Renal pelvis (tissue), 4 donors: ENCODE data around the gene PRKCD. TPM values are rescaled to one million over a fixed set of nuclear protein-coding genes. Genes with fewer than 3 reads are reported as not detected.

Experiments
- DNase-seq: peaks from one replicate; pipeline ENCODE4 v3.0.0-alpha.2; 2013
- polyA plus RNA-seq, 3 donors: library from polyadenylated mRNA; unstranded; fragments of 120-200 nt; gene quantifications; one replicate each; pipeline ENCODE4 v1.2.1, GENCODE V29; 2013; ENCODE audit not compliant: insufficient read length in 3 of 3

Gene PRKCD
- polyA plus RNA-seq, 3 donors, result 21.2 to 22.8 (median 22.2) TPM

DNA sequence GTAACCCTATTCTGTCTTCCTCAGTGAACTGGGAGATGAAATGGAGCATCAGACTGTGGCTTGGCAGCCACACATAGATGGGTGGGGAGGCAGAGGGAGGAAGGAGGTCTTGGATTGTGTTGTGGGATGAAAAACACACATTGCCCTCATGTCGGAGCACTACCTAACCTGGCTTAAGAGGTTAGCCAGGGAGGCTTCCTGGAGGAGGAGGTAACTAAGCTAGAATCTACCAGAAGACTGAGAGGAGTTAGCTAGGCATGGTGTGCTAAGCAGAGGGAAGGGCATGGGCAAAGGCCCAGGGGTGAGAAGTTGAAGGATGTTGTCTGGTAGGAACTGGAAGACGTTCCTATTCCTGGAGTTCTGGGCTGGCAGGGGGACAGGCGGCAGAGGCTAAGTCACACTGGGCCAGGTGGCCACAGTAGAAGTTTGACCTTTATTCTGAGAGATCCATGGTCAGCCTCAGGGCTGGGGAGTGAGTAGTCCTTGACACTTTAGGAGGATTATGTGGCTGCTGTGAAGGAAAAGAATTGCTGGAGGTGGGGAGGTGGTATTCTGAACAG lies 7.7 kb upstream of the PRKCD start:
- DNase-seq, result no peak

- no peak for DNase-seq
Observed at GRCh38 chr3:53153980-53154379, 7.0 kb upstream of the PRKCD start.

DNA sequence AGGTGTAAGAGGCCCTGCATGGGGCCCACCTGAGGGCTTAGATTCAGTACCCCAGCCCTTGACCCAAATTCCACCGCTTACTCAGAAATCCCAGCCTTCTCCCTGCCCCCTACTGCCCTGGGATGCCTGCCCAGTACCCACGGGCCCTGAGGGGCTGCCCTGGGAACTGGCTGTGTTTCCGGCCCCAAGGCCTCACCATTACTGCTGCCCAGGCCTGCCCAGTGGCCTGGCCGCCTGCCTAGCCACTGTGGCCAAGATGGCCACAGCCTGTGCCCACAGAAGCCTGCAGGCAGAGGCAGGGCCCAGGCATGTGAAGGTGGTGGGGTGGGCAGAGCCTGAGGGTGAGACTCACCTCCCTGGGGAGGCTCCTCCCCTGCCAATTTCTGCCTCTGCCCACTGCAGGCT lies 6.1 kb upstream of the PRKCD start:
- no peak for DNase-seq

DNA sequence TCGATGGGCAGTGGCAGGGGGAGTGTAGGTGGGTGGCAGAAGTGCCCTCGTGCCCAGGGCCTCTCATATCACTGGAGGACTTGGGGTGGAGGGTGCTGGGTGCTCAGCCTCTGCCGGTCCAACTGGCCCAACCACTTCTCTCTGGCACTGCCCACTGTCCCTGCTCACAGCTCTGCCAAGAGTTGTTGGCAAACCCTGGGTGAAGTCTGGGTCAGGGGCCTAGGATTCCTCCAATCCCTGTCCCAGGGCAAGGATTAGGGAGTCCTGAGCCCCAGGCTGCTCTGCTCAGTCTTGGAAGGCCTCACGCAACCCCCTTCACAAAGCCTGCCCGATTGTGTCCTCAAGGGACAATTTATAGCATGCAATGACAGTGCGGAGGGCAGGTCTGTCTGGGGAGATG lies 5.2 kb upstream of the PRKCD start:
- no peak for DNase-seq

DNA sequence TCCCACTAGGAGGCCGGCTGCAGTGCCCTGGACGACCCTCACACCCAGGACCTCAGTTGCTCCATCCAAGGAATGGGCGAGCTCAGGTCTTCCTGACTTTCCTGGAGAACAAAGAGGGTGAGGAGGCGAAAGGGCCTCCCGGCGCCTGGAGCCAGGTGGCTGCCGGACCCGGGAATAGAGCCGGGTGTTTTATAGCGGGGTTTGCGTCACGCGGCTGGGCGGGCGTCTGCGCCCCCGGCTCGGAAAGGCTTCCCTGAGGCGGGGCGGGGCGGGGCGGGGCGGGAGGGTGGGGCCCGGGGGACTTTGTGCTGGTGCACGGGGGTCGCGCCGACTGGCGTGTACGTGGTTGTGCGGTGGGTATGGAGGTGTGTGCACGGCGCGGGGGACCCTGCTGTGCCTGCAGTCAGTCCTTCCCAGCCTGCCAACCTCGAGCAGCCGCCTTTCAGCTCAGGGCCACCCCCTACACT lies 4.6 kb upstream of the PRKCD start:
- no peak for DNase-seq

DNA sequence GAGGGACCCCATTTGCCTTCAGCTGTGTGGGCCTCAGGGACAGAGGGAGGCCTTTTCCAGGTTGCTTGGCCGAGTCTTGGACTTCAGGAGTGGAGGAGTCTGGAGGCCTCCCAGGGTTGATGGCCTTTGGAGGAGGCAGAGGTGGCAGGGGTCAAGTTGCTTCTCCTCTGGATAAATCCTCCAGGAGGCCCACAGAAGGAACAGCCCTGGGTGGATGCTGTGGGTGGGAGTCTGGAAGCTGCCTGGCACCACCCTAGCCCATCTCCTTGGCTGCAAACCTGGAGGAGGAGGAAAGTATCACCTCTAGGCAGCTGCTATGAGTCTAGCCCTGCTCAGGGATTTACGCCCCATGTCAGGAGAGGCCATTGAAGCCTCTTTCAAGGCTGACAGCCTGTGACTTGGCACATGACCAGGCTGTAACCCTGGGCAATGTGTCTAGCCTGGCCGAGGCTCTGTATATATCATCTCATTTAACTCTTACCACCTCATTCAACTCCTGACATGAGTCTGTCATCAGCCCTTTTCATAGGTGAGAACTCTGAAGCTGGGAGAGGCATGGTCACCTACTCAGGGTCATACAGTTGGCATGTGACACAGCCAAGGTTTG lies 2.9 kb upstream of the PRKCD start:
- no peak for DNase-seq

DNA sequence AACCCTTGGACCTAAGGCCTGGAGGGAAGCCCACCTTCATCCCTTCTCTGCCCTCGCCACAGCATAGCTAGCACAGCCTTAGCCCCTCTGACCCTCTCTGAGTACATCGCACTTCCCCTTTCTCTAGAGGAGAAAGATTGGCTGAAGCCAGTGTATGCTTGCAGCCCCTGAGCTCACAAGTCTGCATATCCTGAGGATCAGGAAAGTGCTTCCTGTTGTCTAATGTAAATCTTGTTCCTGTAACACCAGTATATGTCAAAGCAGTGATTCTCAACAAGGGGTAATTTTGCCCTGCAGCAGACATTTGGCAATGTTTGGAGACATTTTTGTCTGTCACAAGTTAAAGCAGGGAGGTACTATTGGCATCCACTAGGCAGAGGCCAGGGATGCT lies 2.2 kb upstream of the PRKCD start:
- DNase-seq, result no peak

DNA sequence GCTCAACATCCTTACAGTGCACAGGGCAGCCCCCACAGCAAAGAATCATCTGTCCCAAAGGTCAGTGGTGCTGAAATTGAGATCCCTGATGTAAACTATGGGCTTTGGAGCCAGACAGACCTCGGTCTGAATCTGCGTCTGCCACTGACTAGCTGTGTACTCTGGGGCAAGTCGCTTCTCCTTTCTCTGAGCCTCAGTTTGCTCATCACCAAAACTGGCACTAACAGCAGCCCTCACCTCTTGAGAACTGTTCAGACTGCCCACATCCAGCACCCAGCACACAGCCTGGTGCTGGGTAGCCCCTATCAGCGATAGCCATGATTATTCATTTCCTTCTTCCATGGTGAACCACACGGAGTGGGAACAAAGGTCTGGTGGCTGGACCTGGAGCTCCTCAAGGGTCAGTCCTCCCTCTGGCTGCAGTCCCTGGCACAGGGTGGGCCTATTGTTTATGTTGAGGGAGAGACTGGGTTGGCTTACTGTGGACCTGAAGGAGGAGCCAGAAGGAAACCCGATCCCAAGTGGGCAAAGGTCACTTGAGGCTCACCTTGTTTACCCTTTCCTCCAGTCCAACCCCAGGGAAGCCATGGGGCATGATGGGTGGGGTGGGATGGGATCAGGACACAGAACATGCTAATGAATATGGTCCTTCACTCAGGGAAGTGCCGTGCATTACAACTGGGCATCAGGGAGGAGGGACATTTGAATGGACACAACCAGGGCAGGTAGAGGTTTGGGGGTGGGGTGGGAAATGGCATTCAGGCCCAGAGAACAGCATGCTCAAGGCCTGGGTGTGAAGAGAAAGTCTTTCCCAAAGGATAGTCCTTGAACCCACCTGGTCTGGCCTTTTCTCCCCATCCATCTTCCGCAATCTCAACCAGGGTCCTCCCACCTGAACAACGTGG lies 1.6 kb upstream of the PRKCD start:
- no peak for DNase-seq

- DNase-seq, result no peak
Observed at GRCh38 chr3:53160061-53160659, 849 bp upstream of the PRKCD start.

- DNase-seq, result no peak
Observed at GRCh38 chr3:53161450-53161819, 426 bp downstream of the PRKCD start.

GRCh38 chr3:53161820-53162671 lies 1.0 kb downstream of the PRKCD start:
- DNase-seq, result no peak

GRCh38 chr3:53162672-53163443 lies 1.8 kb downstream of the PRKCD start:
- DNase-seq, result no peak

GRCh38 chr3:53163444-53164387 lies 2.7 kb downstream of the PRKCD start:
- DNase-seq, result no peak

DNA sequence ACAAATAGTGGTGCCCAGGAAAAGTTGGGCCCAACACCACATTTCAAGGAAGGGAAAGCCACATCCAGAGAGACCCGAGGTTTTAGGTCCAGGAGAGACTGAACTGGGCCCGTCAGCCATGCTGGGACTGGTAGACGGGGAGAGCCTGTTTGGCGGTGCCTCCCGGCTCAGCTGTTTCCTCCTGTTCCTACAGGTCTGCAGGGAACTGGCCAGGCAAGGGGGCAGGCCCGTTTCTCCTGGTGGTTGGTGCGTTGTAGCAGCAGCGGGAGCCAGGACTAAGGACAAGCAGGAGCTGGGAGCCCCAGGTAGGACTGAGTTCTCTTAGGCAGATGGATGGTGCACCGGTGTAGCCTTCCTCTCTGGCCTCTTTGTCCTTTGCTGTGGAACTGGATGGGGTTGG lies 3.9 kb downstream of the PRKCD start:
- DNase-seq, result no peak

- no peak for DNase-seq
Observed at GRCh38 chr3:53166206-53166605, 5.2 kb downstream of the PRKCD start.

- DNase-seq, result no peak
Observed at GRCh38 chr3:53166781-53167291, 5.8 kb downstream of the PRKCD start.

DNA sequence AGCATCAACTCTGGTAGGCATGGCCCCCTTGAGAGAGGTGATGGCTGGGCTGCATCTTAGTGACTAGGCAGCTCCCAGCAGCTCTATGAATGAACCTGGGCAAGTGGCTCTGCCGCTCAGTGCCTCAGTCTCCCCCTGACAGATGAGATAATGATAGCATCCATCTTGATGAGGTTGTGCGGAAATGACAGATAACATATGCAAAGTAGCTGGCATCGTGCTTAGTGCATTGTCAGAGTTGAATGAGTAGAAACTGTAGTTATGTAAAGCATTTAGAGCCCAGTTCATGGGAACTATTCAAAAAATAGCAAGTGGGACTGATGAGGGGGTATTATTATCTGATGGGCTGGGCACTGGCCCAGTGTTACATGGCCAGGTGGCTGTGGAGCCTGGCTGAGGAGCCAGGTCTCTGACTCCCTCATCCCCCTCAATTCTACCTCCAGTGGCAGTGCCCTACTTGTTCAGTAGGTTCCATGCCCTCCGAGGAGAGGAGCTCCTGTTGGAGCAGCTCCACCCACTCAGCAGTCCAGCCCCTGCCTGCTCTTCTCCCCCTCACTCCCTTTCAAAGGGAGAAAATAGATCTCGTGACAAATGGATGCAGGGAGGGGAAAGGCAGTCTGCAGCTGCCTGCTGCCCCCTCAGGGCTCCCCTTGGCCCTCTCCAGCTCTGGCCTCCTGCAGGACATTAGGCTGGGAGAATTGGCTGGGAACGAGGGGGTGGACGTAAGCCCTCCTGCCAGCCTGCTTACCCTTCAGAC lies 6.6 kb downstream of the PRKCD start:
- no peak for DNase-seq

DNA sequence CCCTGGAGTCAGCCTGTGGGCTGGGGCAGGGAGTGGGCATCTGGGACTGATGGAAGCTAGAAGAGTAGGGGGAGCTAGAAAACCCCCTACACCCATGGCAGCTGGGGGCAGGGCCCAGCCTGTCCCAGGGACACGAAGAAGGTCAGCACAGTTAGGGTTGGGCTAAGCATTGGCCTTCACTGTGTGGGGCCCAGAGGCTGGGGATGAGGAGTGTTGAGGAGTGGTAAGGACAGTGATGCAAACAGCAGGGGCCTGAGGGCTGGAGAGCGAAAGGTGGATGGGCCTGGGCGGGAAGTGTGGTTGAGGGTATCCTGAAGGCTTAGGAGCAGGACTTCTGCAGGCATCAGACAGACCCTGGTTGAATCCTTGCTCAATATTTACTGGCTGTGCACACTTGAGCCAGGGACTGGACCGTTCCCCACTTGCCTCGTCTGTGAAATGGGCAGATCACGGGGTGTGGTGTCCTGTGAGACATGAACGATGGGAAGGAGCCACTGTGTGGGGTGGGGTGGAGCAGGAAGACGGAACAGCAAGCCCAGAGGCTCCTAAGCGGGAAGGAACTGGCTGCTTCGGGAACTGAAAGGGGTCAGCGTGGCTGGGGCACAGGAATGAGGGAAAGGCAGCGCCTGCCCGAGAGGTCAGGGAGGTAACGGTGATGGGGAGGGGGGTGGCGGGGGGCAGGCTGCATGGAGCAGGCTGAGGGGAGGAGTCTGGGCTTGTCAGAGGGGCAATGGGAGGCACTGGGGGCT lies 7.3 kb downstream of the PRKCD start:
- no peak for DNase-seq
